GM19467 (cell line): ENCODE data around the gene RPL37.
A peak's percentile ranks its signal among the peaks of the same experiment; 100 is the strongest.
"Not testable (repeated sequence)": the region's sequence is repeated elsewhere in the genome, so short reads cannot be mapped to it uniquely, and the experiment has no call there.

Source experiments
- ATAC-seq: cut with Tn5 transposase; IDR thresholded peaks from one replicate; pipeline ENCODE4 v1.9.1; 2021; ENCODE audit warnings: mild to moderate bottlenecking, moderate library complexity; ENCODE audit not compliant: unreplicated experiment

Gene RPL37

GRCh38 chr5:40797273-40798011 lies 37.6 kb downstream of the RPL37 start:
- ATAC-seq, result peak; percentile 36

GRCh38 chr5:40796487-40796889 lies 38.5 kb downstream of the RPL37 start:
- ATAC-seq, result no peak

GRCh38 chr5:40794877-40795276 lies 40.1 kb downstream of the RPL37 start:
- not testable (repeated sequence) for ATAC-seq

GRCh38 chr5:40794340-40794739 lies 40.7 kb downstream of the RPL37 start:
- not testable (repeated sequence) for ATAC-seq

GRCh38 chr5:40792691-40793090 lies 42.3 kb downstream of the RPL37 start:
- ATAC-seq, result not testable (repeated sequence)

GRCh38 chr5:40791715-40792139 lies 43.3 kb downstream of the RPL37 start:
- no peak for ATAC-seq

- ATAC-seq, result no peak
These were observed 44.0 kb downstream of the RPL37 start for GRCh38 chr5:40790947-40791593.

- ATAC-seq, result not testable (repeated sequence)
These were observed 46.1 kb downstream of the RPL37 start for GRCh38 chr5:40788941-40789340.

GRCh38 chr5:40787986-40788385 lies 47.0 kb downstream of the RPL37 start:
- no peak for ATAC-seq

GRCh38 chr5:40786664-40787063 lies 48.4 kb downstream of the RPL37 start:
- not testable (repeated sequence) for ATAC-seq

- ATAC-seq, result no peak
These were observed 50.1 kb downstream of the RPL37 start for GRCh38 chr5:40784916-40785315.

GRCh38 chr5:40784027-40784653 lies 50.9 kb downstream of the RPL37 start:
- ATAC-seq, result no peak

GRCh38 chr5:40781843-40782409 lies 53.1 kb downstream of the RPL37 start:
- no peak for ATAC-seq

GRCh38 chr5:40780858-40781257 lies 54.2 kb downstream of the RPL37 start:
- no peak for ATAC-seq

- ATAC-seq, result no peak
These were observed 54.8 kb downstream of the RPL37 start for GRCh38 chr5:40780199-40780598.

- no peak for ATAC-seq
These were observed 55.5 kb downstream of the RPL37 start for GRCh38 chr5:40779561-40779960.

- no peak for ATAC-seq
These were observed 56.9 kb downstream of the RPL37 start for GRCh38 chr5:40778133-40778532.

GRCh38 chr5:40776658-40776977 lies 58.4 kb downstream of the RPL37 start:
- ATAC-seq, result no peak

- no peak for ATAC-seq
These were observed 59.0 kb downstream of the RPL37 start for GRCh38 chr5:40775846-40776657.
